ENCODE data around the gene GRIK4.

Gene GRIK4

GRCh38 chr11:120911943-120912342 lies 400.4 kb downstream of the GRIK4 start:
- DNase-seq (ENCODE audit: low read depth in 3 of 3) = no peak

- DNase-seq (ENCODE audit: low read depth in 3 of 3) = no peak
Measured at GRCh38 chr11:120912504-120912903, 401.0 kb downstream of the GRIK4 start.

DNA sequence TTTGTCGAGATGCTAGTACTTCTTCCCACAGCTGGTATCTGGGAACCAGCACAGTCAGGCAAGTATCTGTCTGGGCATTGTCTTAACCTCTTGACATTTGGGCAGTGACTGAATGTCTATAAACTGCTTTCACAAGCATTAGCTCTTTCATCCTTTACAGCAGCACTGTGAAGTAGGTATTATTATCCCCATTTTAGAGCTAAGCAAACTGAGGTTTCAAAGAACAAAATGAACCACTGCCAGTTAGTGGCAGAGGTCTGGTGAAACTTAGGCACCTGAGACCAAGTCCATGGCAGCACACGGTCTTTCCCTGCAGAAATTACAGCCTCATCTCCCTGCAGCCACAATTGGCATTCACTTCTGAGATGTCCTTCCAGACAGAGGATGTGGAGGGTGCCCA lies 401.4 kb downstream of the GRIK4 start:
- no peak for DNase-seq (ENCODE audit: low read depth in 3 of 3)

GRCh38 chr11:120914021-120914420 lies 402.5 kb downstream of the GRIK4 start:
- no peak for DNase-seq (ENCODE audit: low read depth in 3 of 3)

- no peak for DNase-seq (ENCODE audit: low read depth in 3 of 3)
Measured at GRCh38 chr11:120914601-120915000, 403.1 kb downstream of the GRIK4 start.

GRCh38 chr11:120917559-120918239 lies 406.2 kb downstream of the GRIK4 start:
- DNase-seq (ENCODE audit: low read depth in 3 of 3) = no peak

DNA sequence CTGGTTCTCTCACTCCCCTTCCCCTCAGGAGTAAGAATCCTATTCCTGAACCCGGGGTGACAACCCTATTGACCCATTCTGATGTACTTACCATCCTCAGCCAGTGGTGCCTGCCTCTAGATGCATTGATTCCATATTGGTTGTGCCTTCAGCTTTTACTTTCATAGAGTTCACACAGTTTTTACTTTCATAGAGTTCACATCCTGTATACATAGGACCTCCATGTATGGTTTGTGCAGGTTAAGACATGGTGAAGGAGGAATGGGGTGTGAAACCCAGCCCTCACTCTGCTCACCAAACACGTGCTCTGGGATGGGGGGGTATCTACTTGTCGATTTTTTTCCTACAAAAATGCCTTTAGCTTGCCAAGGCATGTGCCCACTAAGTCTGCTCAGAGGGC lies 406.7 kb downstream of the GRIK4 start:
- no peak for DNase-seq (ENCODE audit: low read depth in 3 of 3)

- DNase-seq (ENCODE audit: low read depth in 3 of 3) = no peak
Measured at GRCh38 chr11:120919045-120919444, 407.5 kb downstream of the GRIK4 start.

GRCh38 chr11:120919566-120919965 lies 408.0 kb downstream of the GRIK4 start:
- no peak for DNase-seq (ENCODE audit: low read depth in 3 of 3)

- no peak for DNase-seq (ENCODE audit: low read depth in 3 of 3)
Measured at GRCh38 chr11:120923866-120924508, 412.4 kb downstream of the GRIK4 start.

- DNase-seq (ENCODE audit: low read depth in 3 of 3) = no peak
Measured at GRCh38 chr11:120925944-120926343, 414.4 kb downstream of the GRIK4 start.

DNA sequence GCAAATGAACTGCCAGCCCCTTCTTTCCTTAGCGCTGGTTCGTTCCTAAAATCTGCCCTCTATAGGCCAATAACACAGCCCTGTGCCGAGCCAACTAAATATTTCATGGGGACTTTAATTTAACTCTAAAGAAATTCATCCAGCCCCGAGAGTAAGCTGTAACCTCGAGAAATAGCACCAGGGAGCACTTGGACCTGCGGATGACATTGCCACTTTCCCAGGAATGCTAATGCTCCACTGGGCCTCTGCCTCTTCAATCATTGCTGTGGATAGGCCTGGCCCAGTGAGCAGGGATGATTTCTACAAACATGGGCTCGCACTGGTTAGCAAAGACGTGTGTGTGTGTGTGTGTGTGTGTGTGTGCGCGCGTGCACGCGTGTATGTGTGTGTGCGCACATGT lies 417.1 kb downstream of the GRIK4 start:
- DNase-seq (ENCODE audit: low read depth in 3 of 3) = no peak

DNA sequence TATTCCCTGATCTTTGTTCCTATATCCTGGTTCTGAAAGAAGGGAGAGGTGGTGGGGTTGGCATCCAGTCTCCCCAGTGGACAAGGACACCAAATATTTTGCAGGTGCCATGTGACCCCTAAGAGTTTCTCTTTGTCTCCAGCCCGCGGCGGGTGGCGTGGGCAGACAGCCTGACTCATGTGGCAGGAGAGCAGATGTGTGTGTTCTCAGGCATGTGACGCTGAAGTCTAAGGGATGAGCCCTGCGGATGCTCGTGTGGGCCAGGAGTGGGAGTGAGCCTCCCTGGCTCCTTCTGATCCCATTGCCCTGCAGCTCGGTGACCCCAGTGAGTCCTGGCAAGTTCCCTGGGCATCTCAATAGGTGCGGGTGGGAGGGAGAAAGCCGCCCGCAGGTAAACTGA lies 417.5 kb downstream of the GRIK4 start:
- DNase-seq (ENCODE audit: low read depth in 3 of 3) = no peak

- DNase-seq (ENCODE audit: low read depth in 3 of 3) = peak; percentile 16 to 38 (median 32)
Measured at GRCh38 chr11:120929664-120930154, 418.2 kb downstream of the GRIK4 start.

- no peak for DNase-seq (ENCODE audit: low read depth in 3 of 3)
Measured at GRCh38 chr11:120931057-120931779, 419.7 kb downstream of the GRIK4 start.

GRCh38 chr11:120932305-120932915 lies 420.9 kb downstream of the GRIK4 start:
- no peak for DNase-seq (ENCODE audit: low read depth in 3 of 3)

DNA sequence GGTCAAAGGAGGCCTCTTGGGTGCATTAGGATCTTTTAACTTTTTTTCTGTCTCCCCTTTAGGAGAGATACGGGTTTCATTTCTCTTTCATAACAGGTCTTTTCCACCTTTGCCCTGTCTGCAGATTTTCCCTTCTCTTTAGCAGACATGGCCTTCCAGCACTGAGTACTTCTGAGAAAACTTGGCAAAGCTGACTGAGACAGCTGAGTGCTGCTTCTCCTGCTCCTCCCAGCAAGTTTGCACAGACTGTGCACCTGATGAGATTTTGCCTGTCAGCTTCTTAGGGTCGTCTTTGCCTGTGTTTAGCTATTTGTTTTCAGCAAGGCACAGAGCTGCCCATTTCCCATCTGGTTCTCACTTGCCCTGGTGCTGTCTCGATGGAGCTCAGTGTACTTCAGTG lies 424.8 kb downstream of the GRIK4 start:
- no peak for DNase-seq (ENCODE audit: low read depth in 3 of 3)

DNA sequence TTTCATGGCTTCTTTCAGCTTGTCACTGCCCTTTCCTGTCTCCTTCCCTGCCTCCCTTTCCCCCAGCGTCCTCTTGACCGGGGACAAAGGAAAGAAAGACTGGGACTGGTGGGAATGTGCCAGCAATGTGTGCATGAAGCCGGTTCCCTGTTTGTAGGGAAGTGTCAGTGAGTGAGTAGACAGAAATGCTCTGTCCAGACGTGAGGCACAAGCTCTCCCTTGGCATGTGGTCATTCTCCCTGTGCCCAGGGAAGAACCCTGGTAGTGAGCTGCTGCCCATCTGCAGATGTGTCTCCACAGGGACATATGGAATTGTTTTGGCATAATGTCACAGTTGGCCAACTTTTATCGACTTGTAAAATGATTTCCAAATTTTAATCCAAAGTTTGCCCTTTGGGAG lies 426.0 kb downstream of the GRIK4 start:
- DNase-seq (ENCODE audit: low read depth in 3 of 3) = no peak

- no peak for DNase-seq (ENCODE audit: low read depth in 3 of 3)
Measured at GRCh38 chr11:120938260-120938659, 426.7 kb downstream of the GRIK4 start.

- no peak for DNase-seq (ENCODE audit: low read depth in 3 of 3)
Measured at GRCh38 chr11:120940160-120940848, 428.8 kb downstream of the GRIK4 start.

DNA sequence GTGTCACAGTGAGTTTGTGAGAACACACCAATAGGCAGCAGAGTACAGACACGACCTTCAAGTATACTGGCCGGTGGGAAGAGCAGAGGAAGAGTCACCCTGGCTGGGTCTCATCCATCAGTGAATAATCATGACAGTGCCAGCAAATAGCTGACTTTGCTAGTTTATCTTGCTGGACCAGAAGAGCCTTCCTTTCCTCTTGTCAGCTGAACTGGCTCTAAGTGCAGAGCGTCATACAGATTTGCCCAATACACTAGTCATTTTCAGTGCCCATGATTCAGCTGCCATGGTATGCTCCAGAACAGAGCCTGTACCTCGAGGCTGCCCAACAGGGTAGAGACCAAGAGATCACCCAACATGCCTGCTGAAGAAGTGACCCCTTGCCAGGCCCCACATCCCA lies 429.5 kb downstream of the GRIK4 start:
- DNase-seq (ENCODE audit: low read depth in 3 of 3) = no peak

DNA sequence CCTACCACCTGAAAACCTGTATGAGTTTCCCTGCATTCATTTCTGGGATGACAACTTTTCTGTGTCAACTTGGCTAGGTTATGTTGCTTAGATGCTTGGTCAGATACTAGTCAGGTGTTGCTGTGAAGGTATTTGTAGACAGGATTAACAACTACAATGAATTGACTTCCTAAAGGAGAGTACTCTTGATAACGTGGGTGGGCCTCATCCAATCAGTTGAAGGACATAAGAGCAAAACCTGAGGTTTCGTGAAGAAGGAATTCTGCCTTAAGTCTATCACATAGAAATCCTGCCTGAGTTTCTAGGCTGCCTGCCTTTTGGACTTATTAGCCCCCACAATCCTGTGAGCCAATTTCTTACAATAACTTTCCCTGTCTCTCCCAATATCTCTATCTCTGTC lies 431.2 kb downstream of the GRIK4 start:
- no peak for DNase-seq (ENCODE audit: low read depth in 3 of 3)

Data from stimulated activated CD4-positive, alpha-beta T cell treated with anti-CD3 and anti-CD28 coated beads, TNF-alpha, amount 100 ng/mL, for 48 hours (primary cell).